OCI-LY1 (cell line): ENCODE results near the gene ZG16B.

ENCODE experiments used
- EZH2 ChIP-seq: fragments of 200-600 bp; sonication (generic), shearing (Covaris generic); IDR thresholded peaks from 2 replicates; pipeline ENCODE4 v1.8.0; 2017; ENCODE audit warnings: borderline replicate concordance, mixed run types, mild to moderate bottlenecking, antibody characterized with exemption, low read length, moderate library complexity, mixed read lengths
- TF ChIP-seq, protein P1 (sequence below): fragments of 200-600 bp; sonication (generic), shearing (Covaris generic); IDR thresholded peaks from 2 replicates; pipeline ENCODE4 v1.5.1; 2017; ENCODE audit warnings: mild to moderate bottlenecking, antibody characterized with exemption, low read length, moderate library complexity, mixed read lengths

- TF ChIP-seq, protein P1, sequence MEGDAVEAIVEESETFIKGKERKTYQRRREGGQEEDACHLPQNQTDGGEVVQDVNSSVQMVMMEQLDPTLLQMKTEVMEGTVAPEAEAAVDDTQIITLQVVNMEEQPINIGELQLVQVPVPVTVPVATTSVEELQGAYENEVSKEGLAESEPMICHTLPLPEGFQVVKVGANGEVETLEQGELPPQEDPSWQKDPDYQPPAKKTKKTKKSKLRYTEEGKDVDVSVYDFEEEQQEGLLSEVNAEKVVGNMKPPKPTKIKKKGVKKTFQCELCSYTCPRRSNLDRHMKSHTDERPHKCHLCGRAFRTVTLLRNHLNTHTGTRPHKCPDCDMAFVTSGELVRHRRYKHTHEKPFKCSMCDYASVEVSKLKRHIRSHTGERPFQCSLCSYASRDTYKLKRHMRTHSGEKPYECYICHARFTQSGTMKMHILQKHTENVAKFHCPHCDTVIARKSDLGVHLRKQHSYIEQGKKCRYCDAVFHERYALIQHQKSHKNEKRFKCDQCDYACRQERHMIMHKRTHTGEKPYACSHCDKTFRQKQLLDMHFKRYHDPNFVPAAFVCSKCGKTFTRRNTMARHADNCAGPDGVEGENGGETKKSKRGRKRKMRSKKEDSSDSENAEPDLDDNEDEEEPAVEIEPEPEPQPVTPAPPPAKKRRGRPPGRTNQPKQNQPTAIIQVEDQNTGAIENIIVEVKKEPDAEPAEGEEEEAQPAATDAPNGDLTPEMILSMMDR: peak; percentile 68
- TF ChIP-seq EZH2: no peak
Measured at GRCh38 chr16:2838928-2839327, 8.8 kb downstream of the ZG16B start.
